GM23338 (cell line): ENCODE results near the gene PGLYRP1.

Experiments used
- CREB1 ChIP-seq: fragments of 250-450 bp; sonication (Bioruptor Pico); IDR thresholded peaks from 2 replicates; pipeline ENCODE4 v1.5.0; 2020; ENCODE audit warnings: low read depth, mild to moderate bottlenecking, moderate library complexity
- CTCF ChIP-seq, 2 experiments: fragments of 200-600 bp in 1 of 2; sonication (generic) in 1 of 2; conservative IDR thresholded peaks; 2 replicates each; pipeline versions ENCODE4 v1.5.1 to v1.6.1; 2016 to 2017; ENCODE audit warnings: antibody characterized with exemption in 2 of 2, low read depth in 2 of 2, mild to moderate bottlenecking in 2 of 2, moderate library complexity in 1 of 2
- ETS1 ChIP-seq: IDR thresholded peaks from 2 replicates; pipeline ENCODE4 v1.6.1; 2016; ENCODE audit warnings: antibody characterized with exemption
- EZH2 ChIP-seq: fragments of 200-600 bp; sonication (generic); IDR thresholded peaks from one replicate; pipeline ENCODE4 v1.8.0; 2017; ENCODE audit warnings: antibody characterized with exemption, mild to moderate bottlenecking, low read depth; ENCODE audit not compliant: unreplicated experiment
- EZH2phosphoT487 ChIP-seq: fragments of 200-600 bp; sonication (generic); IDR thresholded peaks from one replicate; pipeline ENCODE4 v1.8.1; 2018; ENCODE audit warnings: antibody characterized with exemption; ENCODE audit not compliant: unreplicated experiment
- NANOG ChIP-seq: IDR thresholded peaks from 2 replicates; pipeline ENCODE4 v1.6.1; 2016; ENCODE audit warnings: antibody characterized with exemption, borderline replicate concordance
- POLR2AphosphoS5 ChIP-seq: IDR thresholded peaks from 2 replicates; pipeline ENCODE4 v1.6.1; 2016; ENCODE audit warnings: antibody characterized with exemption, low read depth
- REST ChIP-seq: IDR thresholded peaks from one replicate; pipeline ENCODE4 v1.6.1; 2018; ENCODE audit warnings: antibody characterized with exemption; ENCODE audit not compliant: unreplicated experiment

GRCh38 chr19:46069806-46070341, 47.0 kb upstream of the PGLYRP1 start:
- no peak for TF ChIP-seq EZH2phosphoT487
- no peak for TF ChIP-seq CTCF (conservative IDR thresholded peaks at IDR 0.05; ENCODE audit: low read depth in 2 of 2)
- TF ChIP-seq POLR2AphosphoS5 = no peak
- no peak for TF ChIP-seq EZH2
- TF ChIP-seq REST = no peak
- no peak for TF ChIP-seq CREB1 (CRISPR knock-in tag)
- TF ChIP-seq ETS1 = no peak
- TF ChIP-seq NANOG = no peak
